Esophagus muscularis mucosa (tissue), 3 donors: ENCODE data around the gene PPARG.

Source experiments
- CTCF ChIP-seq, 3 experiments: fragments of 200-600 bp in 2 of 3; fragments of 450-650 bp in 1 of 3; sonication (generic) in 2 of 3; IDR thresholded peaks; one replicate each; pipeline ENCODE4 v1.5.1; 2017 to 2019; ENCODE audit warnings: antibody characterized with exemption in 3 of 3, mild to moderate bottlenecking in 2 of 3, moderate library complexity in 1 of 3
- EP300 ChIP-seq: sonication (generic); formaldehyde crosslinking; IDR thresholded peaks from one replicate; pipeline ENCODE4 v1.6.1; 2017; ENCODE audit warnings: antibody characterized with exemption

- TF ChIP-seq EP300 (no peak), CTCF (IDR thresholded peaks at IDR 0.05) (no peak)
Measured at GRCh38 chr3:12401208-12401607, 112.3 kb downstream of the PPARG start.
